ENCODE data around the gene CLEC7A. TPM values are rescaled to one million over a fixed set of nuclear protein-coding genes. Genes with fewer than 3 reads are reported as not detected.
A peak's percentile ranks its signal among the peaks of the same experiment; 100 is the strongest.

The CLEC7A gene
- polyA plus RNA-seq, 1 donor from 2014 or later, result not detected

DNA sequence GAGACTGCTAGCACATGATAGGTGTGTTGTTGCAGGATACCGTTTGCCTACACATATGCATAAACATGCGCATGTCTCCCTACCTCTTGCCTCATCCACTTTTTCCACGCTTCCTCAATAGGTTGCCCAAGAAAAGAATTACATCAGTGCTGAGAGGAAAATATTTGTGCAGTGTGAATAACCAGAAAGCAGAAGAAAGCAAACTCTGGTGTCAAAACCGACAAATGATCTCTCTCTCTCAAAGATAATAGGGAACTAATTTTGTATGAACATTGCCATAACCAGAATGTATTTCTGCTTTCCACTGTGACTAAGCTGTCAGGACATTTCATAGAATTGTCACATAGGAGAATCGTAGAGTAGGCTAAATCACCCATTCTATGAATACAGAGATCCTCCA is 1.3 kb downstream of the CLEC7A start:
- Histone ChIP-seq H3K9me3 (ENCODE audit: low read length) (no peaks in the 10 kb centered on the region), H3K27ac (ENCODE audit: low read length) (peak overlapping the region; percentile 21), H3F3A (ENCODE audit: insufficient read depth, low read length, poor library complexity, severe bottlenecking) (no peaks in the 10 kb centered on the region), H3K4me2 (ENCODE audit: low read length) (no peak overlapping the region), H2AFZ (ENCODE audit: low read depth, low read length) (no peak overlapping the region), H3K9ac (ENCODE audit: low read length) (no peak overlapping the region), H3K79me2 (replicated peaks; ENCODE audit: insufficient read depth, low read length) (no peaks in the 10 kb centered on the region), H3K9me2 (ENCODE audit: insufficient read depth, low read length) (no peaks in the 10 kb centered on the region), H3K4me3 (ENCODE audit: low read length) (peak overlapping the region; percentile 4), H3K36me3 (ENCODE audit: insufficient read depth, low read length) (no peaks in the 10 kb centered on the region), H3K27me3 (ENCODE audit: insufficient read depth, low read depth, low read length) (no peaks in the 10 kb centered on the region), H4K20me1 (ENCODE audit: insufficient read depth) (no peaks in the 10 kb centered on the region)
- TF ChIP-seq POLR2AphosphoS5 (IDR thresholded peaks at IDR 0.05), result peak; percentile 78
- TF ChIP-seq, protein P1, sequence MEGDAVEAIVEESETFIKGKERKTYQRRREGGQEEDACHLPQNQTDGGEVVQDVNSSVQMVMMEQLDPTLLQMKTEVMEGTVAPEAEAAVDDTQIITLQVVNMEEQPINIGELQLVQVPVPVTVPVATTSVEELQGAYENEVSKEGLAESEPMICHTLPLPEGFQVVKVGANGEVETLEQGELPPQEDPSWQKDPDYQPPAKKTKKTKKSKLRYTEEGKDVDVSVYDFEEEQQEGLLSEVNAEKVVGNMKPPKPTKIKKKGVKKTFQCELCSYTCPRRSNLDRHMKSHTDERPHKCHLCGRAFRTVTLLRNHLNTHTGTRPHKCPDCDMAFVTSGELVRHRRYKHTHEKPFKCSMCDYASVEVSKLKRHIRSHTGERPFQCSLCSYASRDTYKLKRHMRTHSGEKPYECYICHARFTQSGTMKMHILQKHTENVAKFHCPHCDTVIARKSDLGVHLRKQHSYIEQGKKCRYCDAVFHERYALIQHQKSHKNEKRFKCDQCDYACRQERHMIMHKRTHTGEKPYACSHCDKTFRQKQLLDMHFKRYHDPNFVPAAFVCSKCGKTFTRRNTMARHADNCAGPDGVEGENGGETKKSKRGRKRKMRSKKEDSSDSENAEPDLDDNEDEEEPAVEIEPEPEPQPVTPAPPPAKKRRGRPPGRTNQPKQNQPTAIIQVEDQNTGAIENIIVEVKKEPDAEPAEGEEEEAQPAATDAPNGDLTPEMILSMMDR (IDR thresholded peaks at IDR 0.05; ENCODE audit: poor library complexity, severe bottlenecking), result no peak
- peak; percentile 16 for TF ChIP-seq SMC3 (conservative IDR thresholded peaks at IDR 0.05; ENCODE audit: poor library complexity)
- TF ChIP-seq TAF1 (IDR thresholded peaks at IDR 0.05; ENCODE audit: low read depth), result no peak
- peak; percentile 89 for TF ChIP-seq EP300 (conservative IDR thresholded peaks at IDR 0.05; ENCODE audit: poor library complexity, severe bottlenecking)

DNA sequence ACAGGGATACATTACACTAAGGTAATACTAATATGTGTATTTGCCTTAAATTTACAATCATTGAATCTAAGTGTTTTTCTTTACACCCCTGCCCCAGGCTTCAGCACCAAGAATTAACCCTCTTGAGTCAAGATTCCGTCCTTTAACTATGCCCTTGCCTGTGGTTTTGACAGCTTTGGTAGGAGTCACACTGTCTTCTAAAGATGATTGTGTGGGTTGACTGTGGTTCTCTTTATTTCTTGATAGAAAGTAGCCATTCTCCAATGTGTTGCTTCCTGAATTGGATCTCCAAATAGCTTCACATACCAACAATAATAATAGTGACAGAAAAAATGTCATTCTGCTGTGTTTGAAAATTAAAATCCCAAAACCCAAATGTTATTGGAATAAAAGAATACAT is 3.6 kb downstream of the CLEC7A start:
- Histone ChIP-seq H3K27me3 (ENCODE audit: insufficient read depth, low read depth, low read length) (no peaks in the 10 kb centered on the region), H3K27ac (ENCODE audit: low read length) (no peak overlapping the region), H3K4me2 (ENCODE audit: low read length) (no peak overlapping the region), H3K9me2 (ENCODE audit: insufficient read depth, low read length) (no peaks in the 10 kb centered on the region), H3K9ac (ENCODE audit: low read length) (no peak overlapping the region), H3K79me2 (replicated peaks; ENCODE audit: insufficient read depth, low read length) (no peaks in the 10 kb centered on the region), H3K9me3 (ENCODE audit: low read length) (no peaks in the 10 kb centered on the region), H2AFZ (ENCODE audit: low read depth, low read length) (no peak overlapping the region), H3K36me3 (ENCODE audit: insufficient read depth, low read length) (no peaks in the 10 kb centered on the region), H3K4me3 (ENCODE audit: low read length) (no peak overlapping the region), H4K20me1 (ENCODE audit: insufficient read depth) (no peaks in the 10 kb centered on the region), H3F3A (ENCODE audit: insufficient read depth, low read length, poor library complexity, severe bottlenecking) (no peaks in the 10 kb centered on the region)
- TF ChIP-seq, protein P2, sequence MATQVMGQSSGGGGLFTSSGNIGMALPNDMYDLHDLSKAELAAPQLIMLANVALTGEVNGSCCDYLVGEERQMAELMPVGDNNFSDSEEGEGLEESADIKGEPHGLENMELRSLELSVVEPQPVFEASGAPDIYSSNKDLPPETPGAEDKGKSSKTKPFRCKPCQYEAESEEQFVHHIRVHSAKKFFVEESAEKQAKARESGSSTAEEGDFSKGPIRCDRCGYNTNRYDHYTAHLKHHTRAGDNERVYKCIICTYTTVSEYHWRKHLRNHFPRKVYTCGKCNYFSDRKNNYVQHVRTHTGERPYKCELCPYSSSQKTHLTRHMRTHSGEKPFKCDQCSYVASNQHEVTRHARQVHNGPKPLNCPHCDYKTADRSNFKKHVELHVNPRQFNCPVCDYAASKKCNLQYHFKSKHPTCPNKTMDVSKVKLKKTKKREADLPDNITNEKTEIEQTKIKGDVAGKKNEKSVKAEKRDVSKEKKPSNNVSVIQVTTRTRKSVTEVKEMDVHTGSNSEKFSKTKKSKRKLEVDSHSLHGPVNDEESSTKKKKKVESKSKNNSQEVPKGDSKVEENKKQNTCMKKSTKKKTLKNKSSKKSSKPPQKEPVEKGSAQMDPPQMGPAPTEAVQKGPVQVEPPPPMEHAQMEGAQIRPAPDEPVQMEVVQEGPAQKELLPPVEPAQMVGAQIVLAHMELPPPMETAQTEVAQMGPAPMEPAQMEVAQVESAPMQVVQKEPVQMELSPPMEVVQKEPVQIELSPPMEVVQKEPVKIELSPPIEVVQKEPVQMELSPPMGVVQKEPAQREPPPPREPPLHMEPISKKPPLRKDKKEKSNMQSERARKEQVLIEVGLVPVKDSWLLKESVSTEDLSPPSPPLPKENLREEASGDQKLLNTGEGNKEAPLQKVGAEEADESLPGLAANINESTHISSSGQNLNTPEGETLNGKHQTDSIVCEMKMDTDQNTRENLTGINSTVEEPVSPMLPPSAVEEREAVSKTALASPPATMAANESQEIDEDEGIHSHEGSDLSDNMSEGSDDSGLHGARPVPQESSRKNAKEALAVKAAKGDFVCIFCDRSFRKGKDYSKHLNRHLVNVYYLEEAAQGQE (IDR thresholded peaks at IDR 0.05; ENCODE audit: borderline replicate concordance), result no peak
- no peak for TF ChIP-seq EZH2 (IDR thresholded peaks at IDR 0.05; ENCODE audit: borderline replicate concordance, insufficient read depth, low read length, poor library complexity, severe bottlenecking)
- TF ChIP-seq, protein P1 (IDR thresholded peaks at IDR 0.05; ENCODE audit: poor library complexity, severe bottlenecking), result no peak
- TF ChIP-seq EP300 (conservative IDR thresholded peaks at IDR 0.05; ENCODE audit: poor library complexity, severe bottlenecking), result no peak
- no peak for TF ChIP-seq MXI1 (conservative IDR thresholded peaks at IDR 0.05; ENCODE audit: poor library complexity, severe bottlenecking)
- no peak for TF ChIP-seq TAF1 (IDR thresholded peaks at IDR 0.05; ENCODE audit: low read depth)
- no peak for TF ChIP-seq POLR2AphosphoS5 (IDR thresholded peaks at IDR 0.05)
- no peak for TF ChIP-seq RAD21 (conservative IDR thresholded peaks at IDR 0.05)
- no peak for TF ChIP-seq SMC3 (conservative IDR thresholded peaks at IDR 0.05; ENCODE audit: poor library complexity)

Data from neural cell (in vitro differentiated cells).